DMS 273 (cell line): ENCODE data around the gene CADPS.

Experiments used
- DNase-seq: peaks from one replicate; lab custom pipeline; 2025; ENCODE audit not compliant: unreplicated experiment; lab: John Stamatoyannopoulos, UW

Gene CADPS

GRCh38 chr3:62527474-62527873, 347.7 kb downstream of the CADPS start:
- no peak for DNase-seq

- DNase-seq: peak; percentile 10
Observed at GRCh38 chr3:62525281-62525680, 349.9 kb downstream of the CADPS start.

GRCh38 chr3:62523672-62524071, 351.5 kb downstream of the CADPS start:
- DNase-seq: no peak

GRCh38 chr3:62521464-62522105, 353.6 kb downstream of the CADPS start:
- DNase-seq: no peak

GRCh38 chr3:62503516-62503915, 371.7 kb downstream of the CADPS start:
- peak; percentile 43 for DNase-seq

GRCh38 chr3:62502315-62503300, 372.6 kb downstream of the CADPS start:
- DNase-seq: peak; percentile 44

- DNase-seq: no peak
Observed at GRCh38 chr3:62501289-62501668, 373.9 kb downstream of the CADPS start.

- peak; percentile 42 for DNase-seq
Observed at GRCh38 chr3:62500556-62501288, 374.5 kb downstream of the CADPS start.

- DNase-seq: no peak
Observed at GRCh38 chr3:62497156-62497555, 378.1 kb downstream of the CADPS start.

- peak; percentile 3 for DNase-seq
Observed at GRCh38 chr3:62496503-62496902, 378.7 kb downstream of the CADPS start.

- DNase-seq: peak; percentile 10
Observed at GRCh38 chr3:62493109-62493801, 382.0 kb downstream of the CADPS start.

- DNase-seq: no peak
Observed at GRCh38 chr3:62482961-62483360, 392.3 kb downstream of the CADPS start.

- DNase-seq: no peak
Observed at GRCh38 chr3:62481962-62482361, 393.3 kb downstream of the CADPS start.

GRCh38 chr3:62480056-62480455, 395.2 kb downstream of the CADPS start:
- DNase-seq: no peak

- DNase-seq: no peak
Observed at GRCh38 chr3:62479326-62479725, 395.9 kb downstream of the CADPS start.

- DNase-seq: no peak
Observed at GRCh38 chr3:62475306-62475705, 399.9 kb downstream of the CADPS start.

GRCh38 chr3:62467966-62468722, 407.1 kb downstream of the CADPS start:
- DNase-seq: no peak

- no peak for DNase-seq
Observed at GRCh38 chr3:62462788-62463187, 412.4 kb downstream of the CADPS start.

- DNase-seq: no peak
Observed at GRCh38 chr3:62462104-62462762, 413.0 kb downstream of the CADPS start.

- no peak for DNase-seq
Observed at GRCh38 chr3:62454916-62455315, 420.3 kb downstream of the CADPS start.
